HG03439 (cell line): ENCODE data around the gene BIK.
"Not testable (repeated sequence)": the region's sequence is repeated elsewhere in the genome, so short reads cannot be mapped to it uniquely, and the experiment has no call there.

Experiments
- ATAC-seq: cut with Tn5 transposase; IDR thresholded peaks from one replicate; pipeline ENCODE4 v1.9.1; 2021; ENCODE audit warnings: mild to moderate bottlenecking, moderate library complexity; ENCODE audit not compliant: unreplicated experiment

Gene BIK

DNA sequence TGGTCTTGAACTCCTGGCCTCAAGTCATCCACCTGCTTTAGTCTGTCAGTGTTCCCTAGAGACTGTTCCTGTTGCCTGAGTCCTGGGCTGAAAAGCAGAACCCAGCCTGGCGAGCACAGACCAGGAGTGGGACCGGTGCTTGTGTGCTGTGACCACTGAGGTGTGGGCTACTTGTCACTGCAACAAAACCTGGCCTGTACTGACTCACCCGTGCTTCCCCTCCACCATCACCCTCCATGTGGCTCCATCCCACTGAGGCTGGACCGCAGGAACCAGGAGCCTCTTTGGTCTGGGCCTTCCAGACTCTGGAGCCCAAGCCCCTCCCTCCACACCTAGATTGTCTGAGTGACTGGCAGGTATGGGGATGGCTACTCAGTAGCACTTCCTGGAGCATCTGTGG is 24.0 kb downstream of the BIK start:
- no peak for ATAC-seq

DNA sequence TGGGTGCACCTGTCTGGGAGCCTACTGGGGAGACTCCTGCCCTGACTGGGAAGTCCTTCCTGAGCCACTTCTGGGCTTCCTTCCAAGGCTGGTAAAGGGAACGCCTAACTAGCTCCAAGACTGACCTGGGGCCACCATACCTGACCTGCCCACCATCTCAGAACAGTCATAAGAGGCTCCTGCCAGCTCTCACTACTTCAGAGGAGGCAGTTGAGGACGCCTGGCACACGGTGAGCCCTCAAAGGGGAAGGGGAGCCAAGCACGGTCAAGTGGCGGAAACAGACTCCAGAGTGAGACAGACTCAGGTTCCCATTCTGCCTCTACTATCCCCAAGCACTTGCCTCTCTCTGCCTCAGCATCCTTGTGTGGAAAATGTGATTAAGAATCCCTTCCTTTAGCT is 25.0 kb downstream of the BIK start:
- no peak for ATAC-seq

DNA sequence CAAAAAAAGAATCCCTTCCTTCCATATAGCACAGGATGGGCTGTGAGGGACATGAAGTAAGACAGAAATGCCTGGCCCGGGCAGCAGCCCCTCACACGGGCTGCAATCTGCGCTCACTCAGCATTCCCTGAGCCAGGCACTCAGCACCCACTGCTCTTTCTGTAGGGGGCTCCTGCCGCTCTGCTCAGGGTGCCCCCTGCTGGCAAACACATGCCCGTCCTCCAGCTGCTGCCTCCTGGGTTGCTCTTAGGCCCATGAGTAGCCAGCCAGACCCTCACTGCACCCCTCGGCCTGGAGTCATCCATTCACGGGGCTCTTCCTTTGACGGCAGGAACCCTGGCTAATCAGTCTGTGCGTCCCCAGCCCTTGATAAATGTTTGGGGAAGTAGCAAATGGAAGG is 25.7 kb downstream of the BIK start:
- no peak for ATAC-seq

DNA sequence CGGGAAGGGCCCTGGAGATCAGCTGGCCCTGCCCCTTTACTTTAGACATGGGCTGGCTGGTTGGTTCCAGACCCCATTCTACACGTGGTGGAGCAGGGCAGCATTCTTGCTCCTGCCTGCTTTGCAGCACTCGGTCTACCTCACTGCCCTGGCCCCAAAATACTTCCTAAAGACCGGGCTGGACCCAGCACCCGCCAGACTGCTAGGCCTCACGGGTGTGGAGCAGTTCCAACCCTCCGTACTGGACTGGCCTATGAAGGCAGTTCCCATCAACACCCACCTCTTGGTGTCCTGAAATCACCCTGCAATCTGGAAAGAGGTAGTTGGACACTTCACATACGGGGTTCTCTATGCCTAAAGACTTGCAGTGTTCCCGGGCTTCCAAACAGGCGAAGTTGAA is 26.3 kb downstream of the BIK start:
- no peak for ATAC-seq

DNA sequence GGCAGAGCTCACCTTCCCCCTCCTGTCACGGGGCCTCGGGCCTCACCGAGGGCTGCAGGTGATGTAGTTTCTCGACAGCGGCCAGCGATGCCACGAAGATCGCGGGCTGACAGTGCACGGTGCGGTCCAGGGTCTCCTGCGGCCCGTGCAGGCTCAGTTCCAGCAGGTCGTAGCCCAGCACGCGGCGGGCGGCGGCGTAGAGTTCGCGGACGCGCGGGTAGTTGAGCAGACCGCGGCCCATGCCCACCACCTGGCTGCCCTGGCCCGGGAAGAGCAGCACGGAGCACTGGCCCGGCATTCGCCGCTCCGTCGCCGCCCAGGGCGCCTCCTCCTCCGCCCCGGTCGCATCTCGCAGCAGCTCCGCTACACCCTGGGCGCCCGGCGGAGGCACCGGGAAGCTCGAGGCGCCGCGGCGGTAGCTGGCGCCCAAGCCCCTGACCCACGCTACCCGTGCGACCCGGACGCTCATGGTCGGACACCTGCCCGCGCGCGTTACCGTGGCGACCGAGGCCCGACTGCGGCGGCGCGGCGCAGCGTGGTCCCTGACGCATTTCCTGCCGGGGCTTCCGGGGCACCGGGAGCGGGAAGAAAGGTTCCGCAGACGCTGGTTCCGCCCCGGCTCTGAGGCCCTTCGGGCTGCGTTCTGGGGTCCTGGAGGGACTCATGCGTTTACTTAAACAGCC is 32.5 kb downstream of the BIK start, which contains the start of gene MCAT:
Gene MCAT, minus strand, starts transcription at position 519 of the 683 bp plus-strand sequence. Its CDS starts 50 bp downstream, at position 469.
- peak; percentile 63 for ATAC-seq

DNA sequence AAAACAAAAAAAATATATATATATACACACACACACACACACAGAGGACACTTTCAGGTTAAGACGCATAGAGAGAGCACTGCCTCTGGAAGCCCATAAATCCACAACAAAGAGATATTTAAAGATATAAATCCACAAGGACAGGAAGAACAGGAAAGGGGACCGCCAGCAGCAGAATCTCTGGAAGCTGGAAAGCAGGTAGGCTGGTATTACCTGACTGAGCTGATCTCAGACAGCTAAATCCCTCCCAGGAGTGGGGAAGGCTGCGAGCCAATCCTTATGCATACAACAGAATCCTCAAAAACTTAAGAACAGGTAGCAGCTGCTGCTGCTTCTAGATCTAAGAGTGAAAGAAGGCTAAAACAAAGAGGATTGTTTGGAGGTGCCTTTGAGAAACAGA is 34.4 kb downstream of the BIK start:
- no peak for ATAC-seq

DNA sequence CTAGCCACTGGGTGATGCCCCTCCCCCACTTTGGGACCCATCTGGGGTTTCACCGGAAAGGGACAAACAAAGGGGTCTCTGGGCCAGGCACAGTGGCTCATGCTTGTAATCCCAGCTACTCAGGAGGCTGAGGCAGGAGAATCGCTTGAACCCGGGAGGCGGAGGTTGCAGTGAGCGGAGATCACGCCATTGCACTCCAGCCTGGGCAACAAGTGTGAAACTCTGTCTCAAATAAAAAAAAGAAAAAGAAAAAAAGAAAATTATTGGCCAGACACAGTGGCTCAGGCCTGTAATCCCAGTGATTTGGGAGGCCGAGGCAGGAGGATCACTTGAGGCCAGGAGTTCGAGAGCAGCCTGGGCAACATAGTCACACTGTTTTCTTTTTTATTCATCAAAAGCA is 34.8 kb downstream of the BIK start:
- ATAC-seq = not testable (repeated sequence)

DNA sequence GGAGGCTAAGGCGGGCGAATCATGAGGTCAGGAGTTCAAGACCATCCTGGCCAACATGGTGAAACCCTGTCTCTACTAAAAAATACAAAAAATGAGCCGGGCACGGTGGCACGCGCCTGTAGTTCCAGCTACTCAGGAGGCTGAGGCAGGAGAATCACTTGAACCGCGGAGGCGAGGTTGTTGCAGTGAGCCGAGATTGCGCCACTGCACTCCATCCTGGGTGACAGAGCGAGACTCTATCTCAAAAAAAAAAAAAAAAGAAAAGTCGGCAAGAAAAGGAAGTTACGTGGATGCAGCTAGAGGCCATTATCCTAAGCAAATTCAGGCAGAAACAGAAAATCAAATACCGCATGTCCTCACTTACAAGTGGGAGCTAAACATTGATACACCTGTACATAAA is 35.8 kb downstream of the BIK start:
- not testable (repeated sequence) for ATAC-seq

DNA sequence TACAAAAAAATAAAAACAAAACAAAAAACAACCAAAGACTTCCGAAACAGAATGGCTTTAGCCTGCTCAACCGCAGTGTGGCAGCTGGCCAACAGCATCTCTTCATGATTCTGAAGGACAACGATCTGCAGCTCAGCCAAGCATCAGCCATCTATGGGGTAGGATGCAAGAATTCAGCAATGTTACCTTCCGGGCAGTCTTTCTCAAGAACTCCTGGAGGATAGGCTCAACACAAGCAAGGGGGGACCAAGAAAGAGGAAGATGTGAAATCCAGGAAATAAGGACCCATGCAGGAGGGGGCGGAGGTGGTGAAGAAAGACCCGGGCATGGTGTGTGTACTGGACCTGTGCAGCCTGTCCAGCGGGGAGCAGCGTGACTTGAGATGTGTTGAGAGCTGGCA is 37.3 kb downstream of the BIK start:
- ATAC-seq = no peak

DNA sequence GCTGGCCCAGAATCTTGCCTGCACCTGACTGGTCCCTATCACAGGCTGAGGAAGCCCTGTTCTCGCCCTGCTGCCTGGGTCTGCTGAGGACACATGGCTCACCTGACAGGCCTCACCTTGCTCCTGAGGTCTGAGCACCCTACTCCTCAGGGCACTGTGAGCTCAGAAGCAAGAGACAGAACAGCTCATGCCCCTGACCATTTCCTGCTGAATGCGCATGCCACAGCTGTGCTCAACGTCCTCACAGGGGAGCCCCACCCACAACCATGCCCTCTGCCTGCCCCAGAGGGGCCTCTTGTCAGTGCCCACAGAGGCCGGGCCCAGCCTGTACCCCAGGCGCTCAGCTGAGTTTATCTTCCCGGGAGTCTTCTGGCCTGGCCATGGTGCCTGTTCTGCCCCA is 38.0 kb downstream of the BIK start:
- no peak for ATAC-seq

DNA sequence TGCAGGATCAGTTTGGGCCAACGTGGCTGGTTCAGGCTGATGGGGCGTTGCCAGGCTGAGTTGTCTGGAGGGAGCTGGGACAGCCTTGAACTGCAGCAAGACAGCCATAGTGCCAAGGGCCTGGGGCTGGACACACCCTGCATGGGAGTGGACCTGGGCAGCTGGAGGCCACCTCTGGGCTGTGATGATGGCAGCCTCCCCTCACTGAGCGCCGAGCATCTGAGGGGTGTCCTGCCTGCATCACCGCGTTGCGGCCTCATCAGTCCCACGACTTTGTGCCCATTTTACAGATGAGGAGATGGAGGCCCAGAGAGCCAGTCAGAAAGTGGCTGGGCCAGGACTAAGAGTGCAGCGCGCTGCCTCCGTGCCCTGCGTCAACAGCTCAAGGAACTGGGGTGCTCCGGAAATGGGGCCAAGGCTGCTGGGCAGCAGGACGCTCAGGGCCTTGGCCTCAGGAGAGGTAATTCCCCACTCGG is 40.2 kb downstream of the BIK start:
- ATAC-seq = no peak

DNA sequence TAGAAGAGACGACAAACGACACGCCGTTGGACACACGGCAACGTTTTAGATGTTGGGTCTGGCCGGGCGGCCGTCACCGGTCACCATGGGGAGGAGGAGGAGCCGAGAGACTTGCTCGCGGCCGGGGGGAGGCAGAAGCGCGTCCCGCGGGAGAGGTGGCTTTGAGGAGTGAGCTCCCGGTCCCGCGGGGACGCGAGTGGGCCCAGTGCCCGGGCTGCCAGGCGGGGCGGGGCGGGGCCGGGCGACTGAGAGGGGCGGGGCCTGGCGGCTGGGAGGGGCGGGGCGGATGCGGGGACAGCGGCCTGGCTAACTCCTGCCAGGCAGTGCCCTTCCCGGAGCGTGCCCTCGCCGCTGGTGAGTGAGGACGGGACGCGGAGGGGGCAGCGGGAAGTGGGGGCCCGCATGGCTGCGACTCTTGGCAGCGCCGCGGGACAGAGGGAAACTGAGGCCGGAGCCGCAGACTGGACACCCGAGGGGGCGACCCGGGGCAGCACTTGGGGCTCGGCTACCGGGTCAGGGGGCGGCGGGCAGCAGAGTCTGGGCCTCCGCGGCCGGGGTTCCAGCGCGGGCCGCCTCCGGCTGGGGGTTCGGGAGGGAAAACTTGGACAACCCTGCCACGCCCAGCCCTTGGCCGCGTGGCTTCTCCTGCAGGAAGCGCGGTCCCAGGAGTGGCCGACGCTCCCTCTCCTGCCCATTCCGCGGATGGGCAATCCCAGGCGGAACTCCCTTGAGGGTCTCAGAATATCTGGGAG is 40.9 kb downstream of the BIK start, which contains the start of gene TSPO:
Gene TSPO, plus strand, starts transcription at position 309 of the 752 bp plus-strand sequence. CDS start 7,680 bp downstream, outside the sequence.
- ATAC-seq = no peak

DNA sequence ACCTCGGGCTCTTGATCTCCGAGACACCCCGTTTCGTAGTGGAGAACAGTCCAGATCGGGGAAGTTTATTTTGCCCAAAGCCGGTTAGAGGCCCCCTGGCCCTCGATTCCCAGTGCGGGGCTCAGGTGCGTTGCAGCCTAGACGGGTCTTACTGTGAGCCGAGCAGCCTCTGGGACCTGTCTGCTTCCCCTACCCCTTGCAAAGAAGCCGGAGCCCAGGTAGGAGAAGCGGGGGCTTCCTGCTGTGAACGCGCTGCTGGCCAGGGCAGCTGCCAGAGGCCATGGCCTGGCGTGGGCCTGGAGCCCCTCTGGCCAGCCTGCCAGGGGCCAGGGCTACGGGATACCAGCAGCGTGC is 41.4 kb downstream of the BIK start:
- ATAC-seq = no peak

DNA sequence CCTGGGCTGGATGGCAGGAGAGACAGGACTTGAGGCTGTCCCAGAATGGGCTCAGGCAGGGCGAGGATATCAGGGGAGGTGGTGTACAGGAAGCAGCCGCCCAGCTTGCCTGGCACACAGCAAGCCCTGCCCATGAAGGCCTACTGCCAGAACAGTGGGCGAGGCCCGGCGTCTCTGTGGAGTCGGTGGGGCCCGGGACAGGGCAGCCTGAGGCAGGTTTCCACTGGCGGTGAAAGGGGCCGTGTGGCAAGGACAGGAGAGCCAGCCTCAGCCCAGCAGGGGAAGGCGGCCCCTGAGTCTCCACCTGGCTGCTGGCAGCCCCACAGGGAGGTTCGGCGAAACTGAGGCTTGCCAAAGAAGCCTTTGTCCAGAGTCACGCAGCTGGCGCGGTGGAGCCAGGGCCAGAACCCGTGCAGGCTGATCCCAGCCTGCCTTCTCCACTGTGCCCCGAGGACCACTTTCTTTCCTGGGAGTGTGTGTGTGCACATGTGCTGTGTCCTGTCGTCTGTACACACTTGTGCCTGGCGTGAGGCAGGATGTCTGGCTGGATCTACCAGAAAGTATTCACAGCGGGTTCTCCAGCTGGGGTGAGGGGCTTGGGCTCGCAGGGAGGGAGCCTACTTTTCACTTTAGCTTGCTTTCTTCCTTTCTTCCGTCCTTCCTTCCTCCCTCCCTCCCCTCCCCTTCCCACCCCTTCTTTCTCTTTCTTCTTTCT is 42.0 kb downstream of the BIK start:
- ATAC-seq = no peak

DNA sequence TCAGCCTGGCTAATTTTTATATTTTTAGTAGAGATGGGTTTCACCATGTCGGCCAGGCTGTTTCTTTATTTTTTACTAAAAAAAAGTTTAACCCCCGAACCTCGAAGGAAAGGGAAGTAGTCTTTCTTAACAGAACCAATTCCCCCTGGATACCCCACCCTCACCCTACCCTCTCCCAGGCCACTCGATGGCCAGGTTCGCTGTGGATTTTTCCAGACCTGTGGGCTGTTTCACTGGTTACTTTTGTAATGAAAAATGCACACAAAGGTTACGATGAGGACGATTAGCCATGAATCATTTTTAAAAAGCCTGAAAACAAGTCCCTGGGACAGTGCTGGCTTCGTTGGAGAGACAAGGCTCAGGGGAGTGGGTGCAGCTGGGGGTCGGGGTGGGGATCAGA is 43.3 kb downstream of the BIK start:
- ATAC-seq = no peak

DNA sequence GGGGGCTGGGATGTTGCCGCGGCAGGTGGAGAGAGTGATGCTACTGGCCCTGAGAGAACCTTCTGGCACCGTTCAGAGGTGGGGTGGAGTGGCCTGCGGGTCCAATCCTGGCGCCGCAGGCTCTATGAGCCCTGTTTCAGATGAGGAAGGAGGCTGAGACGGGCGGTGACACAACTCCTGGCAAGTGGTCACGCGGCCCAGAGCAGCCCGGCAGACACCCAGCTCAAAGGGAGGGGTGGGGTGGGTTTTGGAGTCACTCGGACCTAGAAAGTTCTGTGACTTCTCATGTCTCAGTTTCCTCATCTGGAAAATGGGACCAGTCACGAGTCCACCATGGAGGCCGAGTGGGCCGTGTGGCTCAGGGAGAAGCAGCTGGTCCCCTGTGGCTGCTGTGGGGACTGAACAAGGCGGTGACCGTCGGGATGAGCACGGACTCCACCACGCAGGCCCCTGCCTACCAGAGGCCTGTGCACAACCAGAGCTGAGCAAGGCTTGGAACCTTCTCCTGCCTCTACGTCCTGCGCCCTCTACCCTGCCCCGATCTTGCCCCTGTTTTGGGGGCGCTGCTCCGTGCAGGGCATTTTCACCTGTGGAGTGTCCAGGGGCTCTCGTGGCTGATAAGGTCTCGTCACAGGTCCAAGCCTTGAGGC is 44.5 kb downstream of the BIK start:
- no peak for ATAC-seq

DNA sequence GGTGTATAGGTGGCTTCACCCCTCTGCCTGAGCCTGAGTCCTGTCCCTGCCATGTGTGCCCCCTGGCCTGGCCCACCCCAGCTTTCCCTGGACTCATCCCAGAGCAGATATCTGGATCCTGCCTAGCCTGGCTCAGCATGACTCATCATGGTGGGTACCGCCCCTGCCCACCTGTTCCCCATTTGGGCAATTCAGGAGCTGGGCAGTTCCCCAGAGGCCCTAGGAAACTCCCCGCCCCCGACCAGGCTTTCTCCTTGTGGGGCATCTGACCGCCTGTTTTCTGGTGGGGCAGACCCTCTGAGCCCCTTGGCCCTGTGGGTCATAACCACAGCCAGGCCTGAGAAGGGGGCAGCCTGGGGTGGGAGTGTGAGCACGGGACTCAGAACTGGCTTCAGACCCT is 45.2 kb downstream of the BIK start:
- no peak for ATAC-seq

DNA sequence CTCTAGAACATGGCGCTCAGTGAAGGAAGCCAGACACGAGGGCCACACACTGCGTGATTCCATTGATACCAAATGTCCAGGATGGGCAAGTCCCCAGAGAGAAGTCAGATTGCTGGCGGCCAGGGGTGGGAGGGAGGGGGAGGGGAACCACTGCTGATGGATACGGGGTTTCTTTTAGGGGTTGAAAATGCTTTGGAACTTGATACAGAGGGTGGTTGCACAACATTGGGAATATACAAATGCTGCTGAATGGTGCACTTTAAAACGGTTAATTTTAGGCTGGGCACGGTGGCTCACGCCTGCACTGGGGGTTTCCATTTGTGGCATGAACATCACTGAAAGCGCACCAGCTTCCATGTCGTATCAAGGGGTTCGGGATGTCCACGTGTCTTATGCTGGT is 45.9 kb downstream of the BIK start:
- ATAC-seq = no peak

DNA sequence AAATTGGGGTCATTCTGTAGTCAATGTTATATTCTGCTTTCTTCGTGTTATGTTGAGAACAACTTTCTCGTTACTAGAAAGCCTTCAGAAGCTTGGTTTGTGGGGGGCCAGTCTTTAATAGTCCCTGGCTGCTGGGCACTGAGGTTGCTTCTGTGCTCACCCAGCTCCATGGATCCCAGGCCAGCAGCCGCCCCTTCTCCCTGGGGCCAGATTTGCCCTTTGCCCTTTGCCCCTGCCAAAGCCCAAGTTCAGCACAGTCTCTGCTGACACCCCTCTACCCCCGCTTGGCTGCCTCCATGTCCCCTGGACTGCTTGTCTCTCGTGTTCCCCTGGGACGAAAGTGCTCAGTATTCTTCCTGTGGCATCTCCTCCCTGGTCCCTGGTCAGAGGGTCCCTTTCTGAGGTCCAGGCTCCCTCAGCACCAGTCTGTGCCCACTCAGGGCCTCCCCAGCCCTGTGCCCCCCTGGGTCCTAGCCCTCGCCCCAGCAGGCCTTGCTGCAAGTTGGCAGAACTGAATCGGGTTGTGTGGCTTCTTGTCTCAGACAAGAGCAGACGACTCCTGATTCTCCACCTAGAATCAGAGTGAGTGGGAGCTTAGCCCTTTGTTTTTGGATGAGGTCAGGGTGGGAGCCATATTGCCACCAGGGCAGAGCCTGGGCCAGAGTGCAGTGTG is 47.5 kb downstream of the BIK start:
- ATAC-seq = no peak

DNA sequence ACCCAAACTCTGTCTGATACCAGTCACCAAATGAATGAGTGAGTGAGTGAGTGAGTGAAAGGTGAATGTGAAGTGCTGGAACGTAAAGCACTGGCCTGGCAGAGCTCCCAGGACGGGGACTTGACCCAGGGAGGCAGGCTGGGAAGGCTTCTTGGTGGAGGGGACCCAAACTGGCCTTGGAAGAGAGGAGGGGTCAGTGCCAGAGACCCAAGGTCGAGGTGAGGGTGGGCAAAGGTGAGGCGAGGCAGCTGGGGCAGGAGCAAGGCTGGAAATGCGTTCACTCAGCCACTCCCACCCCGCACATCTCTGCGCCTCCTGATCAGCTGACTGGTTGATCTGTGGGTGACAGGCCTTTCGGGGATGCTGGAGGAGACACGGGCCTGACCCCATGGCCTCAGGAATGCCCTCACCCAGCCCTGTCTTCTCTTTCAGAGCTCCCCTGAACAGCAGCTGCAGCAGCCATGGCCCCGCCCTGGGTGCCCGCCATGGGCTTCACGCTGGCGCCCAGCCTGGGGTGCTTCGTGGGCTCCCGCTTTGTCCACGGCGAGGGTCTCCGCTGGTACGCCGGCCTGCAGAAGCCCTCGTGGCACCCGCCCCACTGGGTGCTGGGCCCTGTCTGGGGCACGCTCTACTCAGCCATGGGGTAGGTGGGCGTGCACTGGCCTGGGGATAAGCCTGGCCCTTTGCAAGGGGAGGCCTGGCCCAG is 48.4 kb downstream of the BIK start:
- ATAC-seq = no peak
